ENCODE data around the gene SUSD6. TPM values are rescaled to one million over a fixed set of nuclear protein-coding genes. Genes with fewer than 3 reads are reported as not detected.

Gene SUSD6
- total RNA-seq, 1 experiment from 2014 or later, result 3.7 TPM

- no peaks in the 10 kb centered on the region for H4K20me1 ChIP-seq (ENCODE audit: control insufficient read depth, insufficient read depth, insufficient read length)
These were observed 61.0 kb downstream of the SUSD6 start for GRCh38 chr14:69672356-69672755.

More at GRCh38 chr14:69672356-69672755, 61.0 kb downstream of the SUSD6 start:
- no peak overlapping the region for H2AK5ac ChIP-seq (ENCODE audit: insufficient read length, low read length)
- no peak overlapping the region for H4K8ac ChIP-seq (replicated peaks; ENCODE audit: insufficient read length, low read depth, low read length)
- no peak for DNase-seq
- no peaks in the 10 kb centered on the region for H3K9me3 ChIP-seq (ENCODE audit: control insufficient read depth, low read depth, low read length)
- Mint-ChIP-seq H3K4me3 (no peak overlapping the region), H3K27me3 (ENCODE audit: low read depth) (no peaks in the 10 kb centered on the region), H3K4me1 (peaks cover 26 to 27% of the 10 kb centered on the region in 2 experiments), H3K36me3 (ENCODE audit: insufficient read depth in 1 of 3, low read depth in 3 of 3) (no peaks in the 10 kb centered on the region), H3K9me3 (no peaks in the 10 kb centered on the region), H3K27ac (no peak overlapping the region)
- no peak overlapping the region for H3K4me2 ChIP-seq (ENCODE audit: insufficient read depth, insufficient read length, low read length)
- H3K9ac ChIP-seq (ENCODE audit: extremely low read depth, insufficient read length, low read length), result no peak overlapping the region
- no peak overlapping the region for H4K5ac ChIP-seq (ENCODE audit: insufficient read length, low read depth, low read length)
- no peak overlapping the region for H2BK5ac ChIP-seq (ENCODE audit: insufficient read length, low read length)
- no peak overlapping the region for H2AFZ ChIP-seq (ENCODE audit: low read length)
- no peak overlapping the region for H3K56ac ChIP-seq (ENCODE audit: insufficient read length, low read depth, low read length)
- H3K4ac ChIP-seq (ENCODE audit: low read depth, low read length), result no peak overlapping the region
- no peak overlapping the region for H2BK15ac ChIP-seq (ENCODE audit: low read depth, low read length)
- H3T11ph ChIP-seq (ENCODE audit: low read length), result no peak overlapping the region
- no peak overlapping the region for H2BK120ac ChIP-seq (ENCODE audit: low read depth, low read length, poor library complexity, severe bottlenecking)
- no peak overlapping the region for H3K23ac ChIP-seq (ENCODE audit: insufficient read length, low read depth, low read length)
- H3K27ac ChIP-seq (ENCODE audit: insufficient read length, low read depth, low read length), result no peak overlapping the region
- H3K79me2 ChIP-seq (ENCODE audit: insufficient read depth, low read length), result no peaks in the 10 kb centered on the region
- no peak overlapping the region for H4K91ac ChIP-seq (ENCODE audit: insufficient read length, low read depth, low read length)
- H3K79me1 ChIP-seq (ENCODE audit: insufficient read depth, low read depth, low read length, poor library complexity, severe bottlenecking), result no peaks in the 10 kb centered on the region
- no peaks in the 10 kb centered on the region for H3K27me3 ChIP-seq (ENCODE audit: insufficient read depth, low read length)
- TF ChIP-seq, protein P1, sequence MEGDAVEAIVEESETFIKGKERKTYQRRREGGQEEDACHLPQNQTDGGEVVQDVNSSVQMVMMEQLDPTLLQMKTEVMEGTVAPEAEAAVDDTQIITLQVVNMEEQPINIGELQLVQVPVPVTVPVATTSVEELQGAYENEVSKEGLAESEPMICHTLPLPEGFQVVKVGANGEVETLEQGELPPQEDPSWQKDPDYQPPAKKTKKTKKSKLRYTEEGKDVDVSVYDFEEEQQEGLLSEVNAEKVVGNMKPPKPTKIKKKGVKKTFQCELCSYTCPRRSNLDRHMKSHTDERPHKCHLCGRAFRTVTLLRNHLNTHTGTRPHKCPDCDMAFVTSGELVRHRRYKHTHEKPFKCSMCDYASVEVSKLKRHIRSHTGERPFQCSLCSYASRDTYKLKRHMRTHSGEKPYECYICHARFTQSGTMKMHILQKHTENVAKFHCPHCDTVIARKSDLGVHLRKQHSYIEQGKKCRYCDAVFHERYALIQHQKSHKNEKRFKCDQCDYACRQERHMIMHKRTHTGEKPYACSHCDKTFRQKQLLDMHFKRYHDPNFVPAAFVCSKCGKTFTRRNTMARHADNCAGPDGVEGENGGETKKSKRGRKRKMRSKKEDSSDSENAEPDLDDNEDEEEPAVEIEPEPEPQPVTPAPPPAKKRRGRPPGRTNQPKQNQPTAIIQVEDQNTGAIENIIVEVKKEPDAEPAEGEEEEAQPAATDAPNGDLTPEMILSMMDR (conservative IDR thresholded peaks at IDR 0.05), result no peak
- no CpG with 5 or more reads among the region's 1 CpG for WGBS (ENCODE audit: extremely low coverage, insufficient read length, low lambda C conversion rate)
- H3K23me2 ChIP-seq (ENCODE audit: insufficient read length, low read depth, low read length, poor library complexity, severe bottlenecking), result no peaks in the 10 kb centered on the region
- no peak overlapping the region for H2BK20ac ChIP-seq (ENCODE audit: low read depth, low read length, poor library complexity, severe bottlenecking)
- no peak overlapping the region; the same call in 1 of the 2 replicates for H3K14ac ChIP-seq (ENCODE audit: insufficient read depth, low read length)
- H3K4me1 ChIP-seq (ENCODE audit: insufficient read depth, low read length), result no peaks in the 10 kb centered on the region; the same call in 1 of the 2 replicates
- H2BK12ac ChIP-seq (ENCODE audit: insufficient read length, low read depth, low read length), result no peak overlapping the region
- H3K18ac ChIP-seq (ENCODE audit: insufficient read length, low read depth, low read length), result no peak overlapping the region
